Epithelial cell of esophagus (primary cell): ENCODE measurements around the gene CRB3.
"Not testable (repeated sequence)": the region's sequence is repeated elsewhere in the genome, so short reads cannot be mapped to it uniquely, and the experiment has no call there.

Experiments
- DNase-seq: peaks from one replicate; pipeline ENCODE4 v3.0.0; 2010; ENCODE audit warnings: low read depth
- H3K4me3 ChIP-seq: 2 replicates; pipeline ENCODE4 v1.5.1; 2011; ENCODE audit warnings: mild to moderate bottlenecking, low read length, control low read depth
- CTCF ChIP-seq: IDR thresholded peaks from 2 replicates; pipeline ENCODE4 v1.5.1; 2011; ENCODE audit warnings: low read depth, mild to moderate bottlenecking, low read length, control low read depth, inconsistent platforms; ENCODE audit not compliant: insufficient read depth; ENCODE audit errors: missing control alignments

CRB3 gene

DNA sequence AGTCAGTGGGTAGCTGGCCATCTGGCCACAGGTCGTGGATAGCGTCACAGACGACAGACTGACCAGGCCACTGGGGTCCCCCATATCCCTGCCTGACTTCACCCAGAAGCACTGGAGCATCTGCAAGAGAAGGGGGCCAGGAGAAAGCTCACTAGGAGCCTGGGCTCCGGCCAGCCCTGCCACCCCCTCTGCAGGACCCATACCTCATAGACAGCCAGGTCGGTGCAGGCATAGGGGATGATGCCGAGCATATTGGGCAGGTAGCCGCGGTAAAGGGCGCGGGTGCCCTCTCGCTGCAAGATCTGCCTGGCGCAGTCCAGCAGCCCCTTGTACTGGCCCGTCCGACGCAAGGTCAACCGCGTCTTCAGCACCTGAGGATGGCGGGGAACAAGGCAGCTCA, 36.9 kb upstream of the CRB3 start:
- no peak overlapping the region for H3K4me3 ChIP-seq
- TF ChIP-seq CTCF = no peak
- DNase-seq = no peak

- DNase-seq, H3K4me3 ChIP-seq: not testable (repeated sequence)
Observed at GRCh38 chr19:6428692-6429418, 35.2 kb upstream of the CRB3 start.

DNA sequence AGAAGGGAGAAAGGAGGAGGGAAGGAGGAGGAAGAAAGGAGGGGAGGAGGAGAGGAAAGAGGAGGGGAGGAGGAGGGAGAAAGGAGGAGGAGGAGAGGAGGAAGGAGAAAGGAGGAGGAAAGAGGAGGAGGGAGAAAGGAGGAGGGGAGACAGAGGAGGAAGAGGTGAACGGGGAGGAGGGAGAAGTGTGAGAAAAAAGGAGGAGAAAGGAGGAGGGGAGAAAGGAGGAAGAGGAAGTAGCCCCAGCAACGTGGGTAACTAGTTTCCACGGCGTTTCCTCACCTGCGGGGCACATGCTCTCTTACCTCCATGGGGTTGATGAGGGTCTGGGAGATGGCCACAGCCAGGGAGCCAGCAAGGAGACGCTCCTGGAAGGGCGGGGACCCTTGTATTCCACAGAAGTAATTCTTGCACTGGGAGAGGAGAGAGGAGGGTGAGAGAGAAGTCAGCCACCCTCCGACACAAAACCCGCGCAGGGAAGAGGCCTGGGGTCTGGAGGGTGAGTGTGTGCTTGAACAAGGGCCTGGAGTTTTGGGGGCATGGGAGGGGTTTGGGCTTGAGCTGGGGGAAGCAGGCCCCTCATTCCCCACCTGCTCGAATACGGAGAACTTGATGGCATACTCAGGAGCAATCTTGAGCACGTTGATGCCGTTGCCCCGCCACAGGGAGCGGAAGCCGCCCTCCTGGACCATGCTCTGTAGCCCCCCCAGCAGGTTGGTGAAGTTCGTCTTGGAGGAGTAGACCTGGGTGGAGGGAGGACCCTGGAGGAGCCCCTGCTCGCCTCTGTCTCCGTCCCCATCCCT, 34.5 kb upstream of the CRB3 start:
- H3K4me3 ChIP-seq = no peak overlapping the region
- TF ChIP-seq CTCF = no peak
- no peak for DNase-seq

DNA sequence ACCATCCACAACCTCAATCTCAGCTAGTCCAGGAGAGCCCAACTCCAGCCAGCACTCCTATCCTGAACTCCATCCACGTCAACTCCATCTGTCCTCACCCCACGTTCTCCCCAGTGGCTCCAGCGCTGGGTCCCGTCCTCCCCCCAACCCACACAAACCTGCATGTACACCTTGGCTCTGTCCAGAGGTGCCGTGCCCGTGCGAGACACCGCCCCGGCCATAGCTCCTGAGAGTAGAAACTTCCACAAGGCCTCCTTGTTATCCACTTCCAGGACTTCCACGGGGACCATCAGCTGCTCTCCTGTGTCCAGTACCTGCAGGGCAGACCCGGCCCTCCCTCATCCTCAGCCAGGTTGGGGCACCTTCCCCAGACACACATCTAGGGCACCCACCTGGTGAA, 32.2 kb upstream of the CRB3 start:
- no peak for DNase-seq
- no peak for TF ChIP-seq CTCF
- no peak overlapping the region for H3K4me3 ChIP-seq

GRCh38 chr19:6433165-6433564, 30.9 kb upstream of the CRB3 start:
- H3K4me3 ChIP-seq = no peak overlapping the region
- DNase-seq = no peak
- TF ChIP-seq CTCF = no peak

DNA sequence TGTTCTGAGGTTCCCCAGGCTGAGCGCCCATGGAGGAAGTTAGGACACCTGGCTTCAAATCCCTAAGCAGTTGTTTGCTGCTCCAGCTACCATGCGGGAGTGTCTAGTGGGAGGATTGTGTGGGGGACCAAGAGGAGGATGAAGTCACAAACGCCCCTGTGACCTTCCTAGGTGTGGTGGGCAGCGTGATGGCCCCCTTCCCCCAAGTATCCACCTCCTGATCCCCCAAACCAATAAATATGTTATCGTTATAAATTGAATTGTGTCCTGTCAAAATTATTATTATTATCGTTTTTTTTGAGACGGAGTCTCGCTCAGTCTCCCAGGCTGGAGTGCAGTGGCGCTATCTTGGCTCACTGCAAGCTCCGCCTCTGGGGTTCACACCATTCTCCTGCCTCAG, 30.4 kb upstream of the CRB3 start, which contains the start of gene SLC25A41:
Gene SLC25A41 (minus strand): TSS at position 101 of the 400 bp plus-strand sequence. CDS start 70 bp downstream, at position 31.
- no peak for TF ChIP-seq CTCF
- no peak within 1 kb of the TSS for H3K4me3 ChIP-seq
- no peak for DNase-seq

- H3K4me3 ChIP-seq = no peak overlapping the region
- no peak for DNase-seq
- TF ChIP-seq CTCF = no peak
Observed at GRCh38 chr19:6439743-6440142, 24.3 kb upstream of the CRB3 start.
